CD14-positive monocyte (primary cell): ENCODE measurements around the gene WDR70. TPM values are rescaled to one million over a fixed set of nuclear protein-coding genes. Genes with fewer than 3 reads are reported as not detected.
"Not testable (repeated sequence)": the region's sequence is repeated elsewhere in the genome, so short reads cannot be mapped to it uniquely, and the experiment has no call there.

Experiments
- DNase-seq, 3 donors: peaks; one replicate each; pipeline ENCODE4 v3.0.0-alpha.2; 2011 to 2022
- H2AFZ ChIP-seq: 2 replicates; pipeline ENCODE4 v1.6.0; 2012; ENCODE audit warnings: mild to moderate bottlenecking, low read depth, low read length, inconsistent platforms; ENCODE audit not compliant: insufficient read depth, poor library complexity, severe bottlenecking
- H3K27ac ChIP-seq, 2 donors: 1 replicate in 1 of 2; 2 replicates in 1 of 2; pipeline ENCODE4 v1.5.1; 2012 to 2013; ENCODE audit warnings: low read length in 2 of 2, control low read depth in 1 of 2, inconsistent platforms in 1 of 2, low read depth in 1 of 2, mild to moderate bottlenecking in 1 of 2
- H3K27me3 ChIP-seq, 2 donors: one replicate each; pipeline versions ENCODE4 v1.6.0 to v1.6.1; 2011 to 2013; ENCODE audit warnings: low read length in 2 of 2; ENCODE audit not compliant: control insufficient read depth in 2 of 2, insufficient read depth in 2 of 2
- H3K36me3 ChIP-seq, 2 donors: replicated peaks in 1 of 2; 1 replicate in 1 of 2; 2 replicates in 1 of 2; pipeline versions ENCODE4 v1.5.1 to v1.6.1; 2012 to 2013; ENCODE audit warnings: low read length in 2 of 2, control low read depth in 1 of 2, inconsistent platforms in 1 of 2, mild to moderate bottlenecking in 1 of 2; ENCODE audit not compliant: insufficient read depth in 2 of 2, control insufficient read depth in 1 of 2
- H3K4me1 ChIP-seq, 2 donors: 1 replicate in 1 of 2; 2 replicates in 1 of 2; pipeline versions ENCODE4 v1.5.1 to v1.6.1; 2012 to 2013; ENCODE audit warnings: low read length in 2 of 2, control low read depth in 1 of 2, inconsistent platforms in 1 of 2, mild to moderate bottlenecking in 1 of 2, moderate library complexity in 1 of 2; ENCODE audit not compliant: insufficient read depth in 2 of 2, control insufficient read depth in 1 of 2
- H3K4me2 ChIP-seq: replicated peaks from 2 replicates; pipeline ENCODE3; 2012; ENCODE audit warnings: low read length, moderate library complexity, mild to moderate bottlenecking; ENCODE audit not compliant: poor library complexity, severe bottlenecking; ENCODE audit errors: extremely low read depth
- H3K4me3 ChIP-seq, 3 experiments: fragments of 200-600 bp in 1 of 3; sonication (generic) in 1 of 3; replicated peaks in 1 of 3; 1 replicate in 2 of 3; 2 replicates in 1 of 3; pipeline ENCODE4 v1.5.1; 2011 to 2013; ENCODE audit warnings: low read length in 3 of 3, mild to moderate bottlenecking in 3 of 3, control low read depth in 2 of 3, low read depth in 2 of 3, inconsistent platforms in 1 of 3, moderate library complexity in 1 of 3
- H3K79me2 ChIP-seq: 2 replicates; pipeline ENCODE4 v1.6.0; 2012; ENCODE audit warnings: mild to moderate bottlenecking, control low read depth, inconsistent platforms, low read length, moderate library complexity; ENCODE audit not compliant: insufficient read depth
- H3K9ac ChIP-seq: 2 replicates; pipeline ENCODE4 v1.6.0; 2017; ENCODE audit warnings: low read length, mild to moderate bottlenecking; ENCODE audit not compliant: insufficient read depth, poor library complexity, severe bottlenecking
- H3K9me3 ChIP-seq, 2 donors: replicated peaks in 1 of 2; 1 replicate in 1 of 2; 2 replicates in 1 of 2; pipeline versions ENCODE4 v1.5.1 to v1.6.1; 2012 to 2013; ENCODE audit warnings: low read length in 2 of 2, control low read depth in 1 of 2; ENCODE audit not compliant: control insufficient read depth in 1 of 2, insufficient read depth in 1 of 2
- H4K20me1 ChIP-seq: 2 replicates; pipeline ENCODE4 v1.6.0; 2012; ENCODE audit warnings: mild to moderate bottlenecking, low read length, control low read depth, moderate library complexity; ENCODE audit not compliant: insufficient read depth
- H3K27ac Mint-ChIP-seq, 7 donors: one replicate each; pipeline ENCODE4 v1.8.0; 2020; ENCODE audit warnings: mild to moderate bottlenecking in 7 of 7, mixed read lengths in 7 of 7, moderate library complexity in 6 of 7, inconsistent platforms in 2 of 7
- H3K27me3 Mint-ChIP-seq, 3 donors: one replicate each; pipeline ENCODE4 v1.8.0; 2021 to 2022; ENCODE audit warnings: low read depth in 3 of 3, mild to moderate bottlenecking in 3 of 3, mixed read lengths in 3 of 3, moderate library complexity in 3 of 3, inconsistent platforms in 1 of 3
- H3K36me3 Mint-ChIP-seq, 2 donors: one replicate each; pipeline ENCODE4 v1.8.0; 2020; ENCODE audit warnings: mixed read lengths in 2 of 2, inconsistent platforms in 1 of 2, mild to moderate bottlenecking in 1 of 2
- H3K4me1 Mint-ChIP-seq: one replicate; pipeline ENCODE4 v1.8.0; 2020; ENCODE audit warnings: mild to moderate bottlenecking, mixed read lengths
- H3K4me3 Mint-ChIP-seq, 2 donors: one replicate each; pipeline ENCODE4 v1.8.0; 2020; ENCODE audit warnings: mild to moderate bottlenecking in 2 of 2, mixed read lengths in 2 of 2, moderate library complexity in 1 of 2
- H3K9me3 Mint-ChIP-seq, 7 donors: one replicate each; pipeline ENCODE4 v1.8.0; 2020 to 2022; ENCODE audit warnings: mixed read lengths in 7 of 7, mild to moderate bottlenecking in 6 of 7, moderate library complexity in 6 of 7, inconsistent platforms in 2 of 7
- CTCF ChIP-seq: fragments of 200-600 bp; IDR thresholded peaks from one replicate; pipeline ENCODE4 v1.8.0; 2022; ENCODE audit warnings: antibody characterized with exemption, mild to moderate bottlenecking
- WGBS: methylation state at CpG from one replicate; pipeline ENCODE4 v1.1.5; 2013; ENCODE audit warnings: missing lambda C conversion rate; ENCODE audit not compliant: insufficient coverage; 5-methylcytosine and 5-hydroxymethylcytosine counted together
- intact Hi-C, 2 donors: fragments of 100-400 bp; cut with micrococcal nuclease; formaldehyde crosslinking; loops; one replicate each; pipeline versions ENCODE4 v1.15.0 to v1.15.1; 2023
- polyA plus RNA-seq, 3 donors: library from polyadenylated mRNA; depleted of rRNA in 1 of 3; unstranded in 2 of 3; stranded (reverse) in 1 of 3; fragments of 300-500 nt in 2 of 3; fragments of >200 nt in 1 of 3; fragmentation: Illumina TruSeq in 2 of 3; gene quantifications; 1 replicate in 2 of 3; 2 replicates in 1 of 3; pipeline ENCODE4 v1.2.3, GENCODE V29; 2012 to 2021

Gene WDR70
- polyA plus RNA-seq, 3 donors, result 13.1 to 21.0 (median 19.1) TPM

GRCh38 chr5:37619353-37619752 lies 240.2 kb downstream of the WDR70 start:
- no peak overlapping the region for H3K9ac ChIP-seq
- H3K27ac ChIP-seq, result no peak overlapping the region
- intact Hi-C loops, result no loop called here
- H3K36me3 ChIP-seq, result peaks cover 0 to 7% of the 10 kb centered on the region in 2 donors
- Mint-ChIP-seq H3K27ac (peak overlapping the region in 1 of 7 donors; percentile 75), H3K4me1 (no peaks in the 10 kb centered on the region), H3K9me3 (peaks cover 0 to 9% (median 3%) of the 10 kb centered on the region in 7 donors), H3K4me3 (no peak overlapping the region), H3K27me3 (peaks cover 0 to 2% (median 0%) of the 10 kb centered on the region in 3 donors), H3K36me3 (peaks cover 18 to 22% of the 10 kb centered on the region in 2 donors)
- no peaks in the 10 kb centered on the region for H3K27me3 ChIP-seq
- no peaks in the 10 kb centered on the region for H4K20me1 ChIP-seq
- no peak overlapping the region for H3K4me2 ChIP-seq
- TF ChIP-seq CTCF, result no peak
- H3K9me3 ChIP-seq, result no peaks in the 10 kb centered on the region
- H2AFZ ChIP-seq, result no peak overlapping the region
- no peak overlapping the region for H3K4me3 ChIP-seq
- no peaks in the 10 kb centered on the region for H3K4me1 ChIP-seq
- no peak for DNase-seq
- H3K79me2 ChIP-seq, result no peaks in the 10 kb centered on the region

GRCh38 chr5:37622354-37622753 lies 243.2 kb downstream of the WDR70 start:
- DNase-seq, H3K4me1 ChIP-seq, H3K27me3 Mint-ChIP-seq, H3K9ac ChIP-seq, H3K9me3 ChIP-seq, H3K27ac ChIP-seq, H3K4me2 ChIP-seq, intact Hi-C loops, H3K4me3 ChIP-seq, H2AFZ ChIP-seq, H3K27me3 ChIP-seq, H3K27ac Mint-ChIP-seq, H4K20me1 ChIP-seq, H3K4me1 Mint-ChIP-seq, H3K4me3 Mint-ChIP-seq, H3K79me2 ChIP-seq, H3K36me3 ChIP-seq: not testable (repeated sequence)
- WGBS, result no CpG with 5 or more reads among the region's 2 CpGs
- peaks cover 17 to 22% of the 10 kb centered on the region in 2 donors for H3K36me3 Mint-ChIP-seq
- H3K9me3 Mint-ChIP-seq, result peaks cover 3 to 30% (median 8%) of the 10 kb centered on the region in 7 donors
